ENCODE results near the gene L3MBTL2.

Gene L3MBTL2

GRCh38 chr22:41273128-41273527 is 68.0 kb downstream of the L3MBTL2 start:
- DNase-seq (ENCODE audit: low spot score) = no peak

GRCh38 chr22:41274856-41275255 is 69.7 kb downstream of the L3MBTL2 start:
- no peak for DNase-seq (ENCODE audit: low spot score)

- DNase-seq (ENCODE audit: low spot score) = no peak
Measured at GRCh38 chr22:41280065-41280464, 75.0 kb downstream of the L3MBTL2 start.

GRCh38 chr22:41280854-41281253 is 75.7 kb downstream of the L3MBTL2 start:
- no peak for DNase-seq (ENCODE audit: low spot score)

Measured in activated CD4-positive, alpha-beta T cell treated with anti-CD3 and anti-CD28 coated beads, Interleukin-2, Interleukin-4, amounts not matched to agents 100 ng/mL and 50 ng/mL, durations not matched to agents 16 hours and 8 hours (primary cell).